A673 (cell line): ENCODE results near the gene DGKQ.
"Not testable (repeated sequence)": the region's sequence is repeated elsewhere in the genome, so short reads cannot be mapped to it uniquely, and the experiment has no call there.

Source experiments
- CTCF ChIP-seq: fragments of 300-800, 200-600 bp; sonication (generic); conservative IDR thresholded peaks from 2 replicates; pipeline ENCODE4 v1.5.1; 2017; ENCODE audit warnings: low read depth, mild to moderate bottlenecking, antibody characterized with exemption, low read length, moderate library complexity, mixed read lengths
- EZH2 ChIP-seq: fragments of 200-600 bp; sonication (generic); IDR thresholded peaks from 2 replicates; pipeline ENCODE4 v1.6.1; 2017; ENCODE audit warnings: borderline replicate concordance, low read depth, mild to moderate bottlenecking, mixed read lengths, antibody characterized with exemption, low read length; ENCODE audit not compliant: poor library complexity, severe bottlenecking

- not testable (repeated sequence) for TF ChIP-seq CTCF, EZH2
Measured at GRCh38 chr4:939508-939907, 33.9 kb downstream of the DGKQ start.
